Caco-2 (cell line): ENCODE results near the gene SH3BP2. TPM values are rescaled to one million over a fixed set of nuclear protein-coding genes. Genes with fewer than 3 reads are reported as not detected.

Experiments
- BruUV-seq: library from RNA; stranded (reverse); fragments of 400-500 nt; replicated peaks from 2 replicates; lab custom pipeline; 2021; lab: Mats Ljungman, UMichigan
- CTCF ChIA-PET: fragments of 300-600 bp; sonication (Branson Sonifier 250); formaldehyde crosslinking; loops from one replicate; lab custom pipeline; 2022; ENCODE audit warnings: antibody characterized with exemption; lab: Charles Lee
- POLR2A ChIA-PET: fragments of 300-600 bp; sonication (Branson Sonifier 250); formaldehyde crosslinking; loops from one replicate; lab custom pipeline; 2022; ENCODE audit warnings: antibody characterized with exemption; lab: Charles Lee
- DNase-seq, 2 experiments: peaks; one replicate each; pipeline versions ENCODE4 v3.0.0 to v3.0.0-alpha.2; 2020 to 2022
- H3K27me3 ChIP-seq: replicated peaks from 2 replicates; pipeline ENCODE4 v1.6.0; 2011; ENCODE audit warnings: low read length; ENCODE audit not compliant: control insufficient read depth, insufficient read depth
- H3K36me3 ChIP-seq: 2 replicates; pipeline ENCODE4 v1.5.1; 2011; ENCODE audit warnings: low read length; ENCODE audit not compliant: control insufficient read depth, insufficient read depth
- H3K4me1 ChIP-seq: fragments of 250-450 bp; sonication (Bioruptor Pico); 2 replicates; pipeline ENCODE4 v1.5.1; 2020; ENCODE audit warnings: mild to moderate bottlenecking
- H3K4me3 ChIP-seq: 2 replicates; pipeline ENCODE4 v1.5.1; 2011; ENCODE audit warnings: low read depth, mild to moderate bottlenecking, control low read depth, low read length
- H3K9me3 ChIP-seq: fragments of 250-450 bp; sonication (Bioruptor Pico); 2 replicates; pipeline ENCODE4 v1.5.1; 2020; ENCODE audit warnings: mild to moderate bottlenecking, moderate library complexity
- H3K27ac Mint-ChIP-seq: one replicate; pipeline ENCODE4 v1.8.0; 2022; ENCODE audit warnings: mixed read lengths; ENCODE audit not compliant: unreplicated experiment
- H3K27me3 Mint-ChIP-seq: one replicate; pipeline ENCODE4 v1.8.0; 2022; ENCODE audit warnings: mixed read lengths; ENCODE audit not compliant: insufficient read depth, unreplicated experiment
- H3K36me3 Mint-ChIP-seq: one replicate; pipeline ENCODE4 v1.8.0; 2022; ENCODE audit warnings: mild to moderate bottlenecking, mixed read lengths; ENCODE audit not compliant: insufficient read depth, unreplicated experiment
- H3K4me1 Mint-ChIP-seq: one replicate; pipeline ENCODE4 v1.8.0; 2022; ENCODE audit warnings: low read depth, mixed read lengths; ENCODE audit not compliant: unreplicated experiment
- H3K4me3 Mint-ChIP-seq: one replicate; pipeline ENCODE4 v1.8.0; 2022; ENCODE audit warnings: mild to moderate bottlenecking, moderate library complexity, mixed read lengths; ENCODE audit not compliant: unreplicated experiment
- H3K9me3 Mint-ChIP-seq: one replicate; pipeline ENCODE4 v1.8.0; 2022; ENCODE audit warnings: mixed read lengths; ENCODE audit not compliant: unreplicated experiment
- intact Hi-C: fragments of 100-400 bp; cut with micrococcal nuclease; formaldehyde crosslinking; loops from one replicate; pipeline ENCODE4 v1.10.0; 2022; ENCODE audit not compliant: unreplicated experiment
- total RNA-seq: library from RNA; stranded (reverse); gene quantifications from 2 replicates; pipeline ENCODE4 v1.2.3, GENCODE V29; 2022
- TF ChIP-seq, protein P1 (sequence below), 2 experiments: fragments of 200-600 bp in 1 of 2; IDR thresholded peaks; 1 replicate in 1 of 2; 2 replicates in 1 of 2; pipeline versions ENCODE4 v1.5.1 to v1.8.0; 2011 to 2022; ENCODE audit warnings: antibody characterized with exemption in 1 of 2, control low read depth in 1 of 2, inconsistent platforms in 1 of 2, low read depth in 1 of 2, low read length in 1 of 2, mild to moderate bottlenecking in 1 of 2, moderate library complexity in 1 of 2; ENCODE audit not compliant: insufficient read depth in 1 of 2, severe bottlenecking in 1 of 2, unreplicated experiment in 1 of 2

SH3BP2 gene
- total RNA-seq, 1 experiment from 2014 or later, result 44.4 TPM

DNA sequence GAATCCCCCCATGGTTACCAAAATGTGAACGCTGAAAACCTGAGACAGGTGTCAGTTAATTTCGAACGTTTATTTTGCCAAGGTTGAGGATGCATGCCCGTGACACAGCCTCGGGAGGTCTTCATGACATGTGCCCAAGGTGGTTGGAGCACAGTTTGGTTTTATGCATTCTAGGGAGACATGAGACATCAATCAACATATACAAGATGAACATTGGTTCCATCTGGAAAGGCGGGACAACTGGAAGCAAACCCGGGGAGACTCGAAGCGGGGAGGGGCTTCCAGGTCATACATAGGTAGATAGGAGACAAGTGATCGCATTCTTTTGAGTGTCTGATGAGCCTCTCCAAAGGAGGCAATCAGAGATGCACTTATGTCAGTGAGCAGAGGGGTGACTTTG is 11.0 kb upstream of the SH3BP2 start:
- ChIA-PET POLR2A (no interaction called here), CTCF (no interaction called here)
- Histone ChIP-seq H3K4me3 (no peak overlapping the region), H3K36me3 (no peaks in the 10 kb centered on the region), H3K4me1 (no peaks in the 10 kb centered on the region), H3K9me3 (no peaks in the 10 kb centered on the region), H3K27me3 (no peaks in the 10 kb centered on the region)
- intact Hi-C loops, result no loop called here
- H3K4me3 Mint-ChIP-seq, result no peak overlapping the region
- no peaks in the 10 kb centered on the region for H3K27me3 Mint-ChIP-seq
- no peaks in the 10 kb centered on the region for H3K4me1 Mint-ChIP-seq
- TF ChIP-seq, protein P1, sequence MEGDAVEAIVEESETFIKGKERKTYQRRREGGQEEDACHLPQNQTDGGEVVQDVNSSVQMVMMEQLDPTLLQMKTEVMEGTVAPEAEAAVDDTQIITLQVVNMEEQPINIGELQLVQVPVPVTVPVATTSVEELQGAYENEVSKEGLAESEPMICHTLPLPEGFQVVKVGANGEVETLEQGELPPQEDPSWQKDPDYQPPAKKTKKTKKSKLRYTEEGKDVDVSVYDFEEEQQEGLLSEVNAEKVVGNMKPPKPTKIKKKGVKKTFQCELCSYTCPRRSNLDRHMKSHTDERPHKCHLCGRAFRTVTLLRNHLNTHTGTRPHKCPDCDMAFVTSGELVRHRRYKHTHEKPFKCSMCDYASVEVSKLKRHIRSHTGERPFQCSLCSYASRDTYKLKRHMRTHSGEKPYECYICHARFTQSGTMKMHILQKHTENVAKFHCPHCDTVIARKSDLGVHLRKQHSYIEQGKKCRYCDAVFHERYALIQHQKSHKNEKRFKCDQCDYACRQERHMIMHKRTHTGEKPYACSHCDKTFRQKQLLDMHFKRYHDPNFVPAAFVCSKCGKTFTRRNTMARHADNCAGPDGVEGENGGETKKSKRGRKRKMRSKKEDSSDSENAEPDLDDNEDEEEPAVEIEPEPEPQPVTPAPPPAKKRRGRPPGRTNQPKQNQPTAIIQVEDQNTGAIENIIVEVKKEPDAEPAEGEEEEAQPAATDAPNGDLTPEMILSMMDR (IDR thresholded peaks at IDR 0.05; ENCODE audit: insufficient read depth in 1 of 2, low read depth in 1 of 2, low read length in 1 of 2, severe bottlenecking in 1 of 2, unreplicated experiment in 1 of 2), result no peak
- DNase-seq, result peak in 1 of 2 experiments; percentile 8
- no peaks in the 10 kb centered on the region for H3K9me3 Mint-ChIP-seq
- no peak overlapping the region for H3K27ac Mint-ChIP-seq
- BruUV-seq, result no TSS peak
- no peaks in the 10 kb centered on the region for H3K36me3 Mint-ChIP-seq

DNA sequence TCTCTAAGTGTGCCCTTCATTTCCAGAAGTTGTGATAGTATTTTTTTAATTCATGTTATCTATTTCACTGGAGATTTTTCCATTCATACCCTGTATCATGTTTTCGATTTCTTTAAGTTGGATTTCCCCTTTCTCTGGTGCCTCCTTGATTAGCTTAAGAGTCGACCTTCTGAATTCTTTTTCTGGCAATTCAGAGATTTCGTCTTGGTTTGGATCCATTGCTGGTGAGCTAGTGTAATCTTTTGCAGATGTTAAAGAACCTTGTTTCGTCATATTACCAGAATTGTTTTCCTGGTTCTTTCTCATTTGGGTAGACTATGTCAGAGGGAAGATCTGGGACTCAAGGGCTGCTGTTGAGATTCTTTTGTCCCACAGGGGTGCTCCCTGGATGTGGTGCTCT is 9.1 kb upstream of the SH3BP2 start:
- ChIA-PET CTCF (no interaction called here), POLR2A (no interaction called here)
- Mint-ChIP-seq H3K4me3 (no peak overlapping the region), H3K9me3 (no peaks in the 10 kb centered on the region), H3K27me3 (no peaks in the 10 kb centered on the region), H3K4me1 (no peaks in the 10 kb centered on the region), H3K27ac (no peak overlapping the region), H3K36me3 (no peaks in the 10 kb centered on the region)
- no peak for DNase-seq
- no peaks in the 10 kb centered on the region for H3K4me1 ChIP-seq
- intact Hi-C loops, result no loop called here
- BruUV-seq, result no TSS peak
- H3K4me3 ChIP-seq, result no peak overlapping the region
- H3K27me3 ChIP-seq, result no peaks in the 10 kb centered on the region
- H3K9me3 ChIP-seq, result no peaks in the 10 kb centered on the region
- no peaks in the 10 kb centered on the region for H3K36me3 ChIP-seq
- TF ChIP-seq, protein P1 (IDR thresholded peaks at IDR 0.05; ENCODE audit: insufficient read depth in 1 of 2, low read depth in 1 of 2, low read length in 1 of 2, severe bottlenecking in 1 of 2, unreplicated experiment in 1 of 2), result no peak

DNA sequence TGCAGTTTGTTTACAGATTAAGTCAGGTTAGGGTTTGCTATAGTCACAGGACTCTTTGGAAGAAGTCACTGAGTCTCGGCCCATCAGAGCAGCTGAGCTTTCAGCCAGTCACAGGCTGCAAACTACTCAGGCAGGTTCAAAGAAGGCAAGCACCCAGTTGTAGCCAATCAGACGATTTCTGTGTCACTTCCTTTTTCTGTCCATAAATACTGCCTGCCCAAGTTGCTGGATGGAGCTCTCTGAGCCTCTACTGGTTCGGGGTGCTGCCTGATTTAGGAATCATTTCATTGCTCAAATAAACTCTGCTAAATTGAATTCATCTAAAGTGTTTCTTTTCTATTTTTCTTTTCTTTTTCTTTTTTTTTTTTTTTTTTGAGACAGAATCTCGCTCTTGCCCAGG is 7.3 kb upstream of the SH3BP2 start:
- no peaks in the 10 kb centered on the region for H3K36me3 Mint-ChIP-seq
- Histone ChIP-seq H3K4me1 (no peaks in the 10 kb centered on the region), H3K4me3 (no peak overlapping the region), H3K27me3 (no peaks in the 10 kb centered on the region), H3K36me3 (no peaks in the 10 kb centered on the region), H3K9me3 (no peaks in the 10 kb centered on the region)
- H3K4me3 Mint-ChIP-seq, result no peak overlapping the region
- ChIA-PET CTCF (no interaction called here), POLR2A (no interaction called here)
- no TSS peak for BruUV-seq
- no peaks in the 10 kb centered on the region for H3K9me3 Mint-ChIP-seq
- no peaks in the 10 kb centered on the region for H3K4me1 Mint-ChIP-seq
- H3K27ac Mint-ChIP-seq, result no peak overlapping the region
- intact Hi-C loops, result no loop called here
- TF ChIP-seq, protein P1 (IDR thresholded peaks at IDR 0.05; ENCODE audit: insufficient read depth in 1 of 2, low read depth in 1 of 2, low read length in 1 of 2, severe bottlenecking in 1 of 2, unreplicated experiment in 1 of 2), result no peak
- DNase-seq, result no peak
- H3K27me3 Mint-ChIP-seq, result no peaks in the 10 kb centered on the region
